GM18951 (cell line): ENCODE results near the gene PSME3IP1.
"Not testable (repeated sequence)": the region's sequence is repeated elsewhere in the genome, so short reads cannot be mapped to it uniquely, and the experiment has no call there.

Experiments
- POLR2A ChIP-seq: IDR thresholded peaks from 4 replicates; pipeline ENCODE4 v1.6.1; 2011; ENCODE audit warnings: mild to moderate bottlenecking; ENCODE audit not compliant: insufficient read length, insufficient read depth; ENCODE audit errors: extremely low read depth
- in situ Hi-C: fragments of 300-500 bp; cut with MboI; formaldehyde crosslinking; loops from one replicate; pipeline ENCODE4 v1.12.0; 2022; ENCODE audit warnings: low sequenced_read_pairs, mixed read lengths, inconsistent platforms; ENCODE audit not compliant: unreplicated experiment

PSME3IP1 gene

GRCh38 chr16:57127037-57127763, 58.6 kb downstream of the PSME3IP1 start:
- no peak for TF ChIP-seq POLR2A
- in situ Hi-C loops = no loop called here

GRCh38 chr16:57126411-57126810, 59.4 kb downstream of the PSME3IP1 start:
- TF ChIP-seq POLR2A = no peak
- in situ Hi-C loops = no loop called here

GRCh38 chr16:57125969-57126368, 59.9 kb downstream of the PSME3IP1 start:
- in situ Hi-C loops = no loop called here
- no peak for TF ChIP-seq POLR2A

- in situ Hi-C loops = no loop called here
Observed at GRCh38 chr16:57125376-57125775, 60.5 kb downstream of the PSME3IP1 start.

GRCh38 chr16:57123974-57124674, 61.7 kb downstream of the PSME3IP1 start:
- TF ChIP-seq POLR2A = no peak
- in situ Hi-C loops = no loop called here

More at GRCh38 chr16:57125376-57125775, 60.5 kb downstream of the PSME3IP1 start:
- TF ChIP-seq POLR2A = no peak

- in situ Hi-C loops = no loop called here
- no peak for TF ChIP-seq POLR2A
Observed at GRCh38 chr16:57123216-57123973, 62.4 kb downstream of the PSME3IP1 start.

GRCh38 chr16:57118461-57119084, 67.3 kb downstream of the PSME3IP1 start:
- in situ Hi-C loops = no loop called here

GRCh38 chr16:57115514-57116182, 70.2 kb downstream of the PSME3IP1 start:
- in situ Hi-C loops = no loop called here
- TF ChIP-seq POLR2A = no peak

More at GRCh38 chr16:57118461-57119084, 67.3 kb downstream of the PSME3IP1 start:
- no peak for TF ChIP-seq POLR2A

GRCh38 chr16:57115168-57115513, 70.7 kb downstream of the PSME3IP1 start:
- in situ Hi-C loops = no loop called here
- no peak for TF ChIP-seq POLR2A

GRCh38 chr16:57113664-57114063, 72.2 kb downstream of the PSME3IP1 start:
- no peak for TF ChIP-seq POLR2A
- in situ Hi-C loops = no loop called here

GRCh38 chr16:57113042-57113453, 72.8 kb downstream of the PSME3IP1 start:
- TF ChIP-seq POLR2A = no peak
- in situ Hi-C loops = no loop called here

GRCh38 chr16:57112403-57113041, 73.3 kb downstream of the PSME3IP1 start:
- no peak for TF ChIP-seq POLR2A
- in situ Hi-C loops = no loop called here

GRCh38 chr16:57111420-57111819, 74.4 kb downstream of the PSME3IP1 start:
- no peak for TF ChIP-seq POLR2A
- in situ Hi-C loops = no loop called here

- TF ChIP-seq POLR2A = no peak
- in situ Hi-C loops = no loop called here
Observed at GRCh38 chr16:57110937-57111336, 74.9 kb downstream of the PSME3IP1 start.

- in situ Hi-C loops = not testable (repeated sequence)
Observed at GRCh38 chr16:57109259-57110105, 76.4 kb downstream of the PSME3IP1 start.
